GM23248 (cell line): ENCODE data around the gene ERAL1. TPM values are rescaled to one million over a fixed set of nuclear protein-coding genes. Genes with fewer than 3 reads are reported as not detected.
A peak's percentile ranks its signal among the peaks of the same experiment; 100 is the strongest.
"Not testable (repeated sequence)": the region's sequence is repeated elsewhere in the genome, so short reads cannot be mapped to it uniquely, and the experiment has no call there.

Experiments used
- DNase-seq: peaks from one replicate; pipeline ENCODE4 v3.0.0-alpha.2; 2015
- H2AFZ ChIP-seq: fragments of 200-600 bp; sonication (generic); 2 replicates; pipeline ENCODE4 v1.6.1; 2016; ENCODE audit warnings: antibody characterized with exemption
- H3F3A ChIP-seq: fragments of 200-600 bp; sonication (generic); 2 replicates; pipeline ENCODE4 v1.6.1; 2016; ENCODE audit warnings: mild to moderate bottlenecking, antibody characterized with exemption, mixed run types; ENCODE audit not compliant: insufficient read depth
- H3K27ac ChIP-seq: fragments of 200-600 bp; sonication (generic); 2 replicates; pipeline ENCODE4 v1.5.1; 2016; ENCODE audit warnings: mild to moderate bottlenecking
- H3K27me3 ChIP-seq: fragments of 200-600 bp; sonication (generic); replicated peaks from 2 replicates; pipeline ENCODE4 v1.6.1; 2016; ENCODE audit warnings: mild to moderate bottlenecking; ENCODE audit not compliant: insufficient read depth
- H3K36me3 ChIP-seq: fragments of 200-600 bp; sonication (generic); 2 replicates; pipeline ENCODE4 v1.6.1; 2016; ENCODE audit warnings: low read depth, mild to moderate bottlenecking
- H3K4me1 ChIP-seq: fragments of 200-600 bp; sonication (generic); 2 replicates; pipeline ENCODE4 v1.6.1; 2016; ENCODE audit warnings: mild to moderate bottlenecking; ENCODE audit not compliant: insufficient read depth
- H3K4me2 ChIP-seq: fragments of 200-600 bp; sonication (generic); one replicate; pipeline ENCODE4 v1.6.1; 2016; ENCODE audit warnings: mild to moderate bottlenecking; ENCODE audit not compliant: unreplicated experiment
- H3K4me3 ChIP-seq: fragments of 200-600 bp; sonication (generic); 2 replicates; pipeline ENCODE4 v1.5.1; 2016; ENCODE audit warnings: mild to moderate bottlenecking
- H3K79me2 ChIP-seq: fragments of 200-600 bp; sonication (generic); 2 replicates; pipeline ENCODE4 v1.6.1; 2016; ENCODE audit warnings: mild to moderate bottlenecking; ENCODE audit not compliant: insufficient read depth
- H3K9ac ChIP-seq: fragments of 200-600 bp; sonication (generic); 2 replicates; pipeline ENCODE4 v1.6.1; 2016; ENCODE audit warnings: mild to moderate bottlenecking
- H3K9me2 ChIP-seq: fragments of 200-600 bp; sonication (generic); 2 replicates; pipeline ENCODE4 v1.6.1; 2016; ENCODE audit warnings: mixed run types, mild to moderate bottlenecking, moderate library complexity; ENCODE audit not compliant: insufficient read depth
- H3K9me3 ChIP-seq: fragments of 200-600 bp; sonication (generic); one replicate; pipeline ENCODE4 v1.6.1; 2017; ENCODE audit warnings: low read depth
- H4K20me1 ChIP-seq: fragments of 200-600 bp; sonication (generic); 2 replicates; pipeline ENCODE4 v1.6.0; 2016; ENCODE audit not compliant: insufficient read depth
- EZH2 ChIP-seq: fragments of 200-600 bp; sonication (generic); IDR thresholded peaks from 2 replicates; pipeline ENCODE4 v1.6.1; 2018; ENCODE audit warnings: antibody characterized with exemption, mild to moderate bottlenecking; ENCODE audit not compliant: insufficient read depth, poor library complexity, severe bottlenecking
- EZH2phosphoT487 ChIP-seq: fragments of 200-600 bp; sonication (generic); IDR thresholded peaks from 2 replicates; pipeline ENCODE4 v1.6.1; 2018; ENCODE audit warnings: antibody characterized with exemption, moderate library complexity, mild to moderate bottlenecking, low read depth; ENCODE audit not compliant: insufficient read depth
- WGBS, 2 experiments: methylation state at CpG; one replicate each; pipeline ENCODE4 v1.1.6; 2015 to 2017; ENCODE audit warnings: low lambda C conversion rate in 2 of 2, low coverage in 1 of 2; ENCODE audit errors: missing lambda C conversion rate in 2 of 2; 5-methylcytosine and 5-hydroxymethylcytosine counted together
- in situ Hi-C: fragments of 300-500 bp; cut with MboI; formaldehyde crosslinking; loops from 2 replicates; pipeline ENCODE4 v1.15.0; 2020
- polyA plus RNA-seq: library from polyadenylated mRNA; unstranded; fragments of >200 nt; fragmentation: Nextera tagmentation; extraction: Ambion mirVana; gene quantifications from 2 replicates; pipeline ENCODE4 v1.2.1, GENCODE V29; 2016
- total RNA-seq: library from RNA; depleted of rRNA; stranded (reverse); fragments of >200 nt; shearing (Covaris generic); gene quantifications from 2 replicates; pipeline ENCODE4 v1.2.3, GENCODE V29; 2014

ERAL1 gene
- total and polyA plus RNA-seq, 2 experiments from 2014 or later, result 40.2 to 60.0 TPM

- Histone ChIP-seq H3K27ac (0 out of 2 replicates have a peak overlapping the region, but pooled peaks have one; percentile 16), H3K9me3 (no peaks in the 10 kb centered on the region), H3K36me3 (peaks cover 6% of the 10 kb centered on the region; the same call in 1 of the 2 replicates), H3K4me1 (0 out of 2 replicates have a peak, but pooled peaks cover 7% of the 10 kb centered on the region), H3K4me2 (peak overlapping the region; percentile 60), H3K4me3 (peak overlapping the region; percentile 87), H2AFZ (peak overlapping the region; percentile 90), H3K9me2 (no peaks in the 10 kb centered on the region), H4K20me1 (no peaks in the 10 kb centered on the region), H3F3A (peaks cover 30% of the 10 kb centered on the region), H3K79me2 (0 out of 2 replicates have a peak, but pooled peaks cover 10% of the 10 kb centered on the region), H3K9ac (peak overlapping the region; percentile 72), H3K27me3 (no peaks in the 10 kb centered on the region)
- in situ Hi-C loops, result no loop called here
- WGBS, 2 experiments, result 10 to 13% methylated on average over 39 to 55 of the region's 62 CpGs
- DNase-seq, result peak; percentile 81
- TF ChIP-seq EZH2, result no peak
- no peak for TF ChIP-seq EZH2phosphoT487
Observed at GRCh38 chr17:28901866-28902818, 47.3 kb downstream of the ERAL1 start.

- peak within 1 kb of the TSS; percentile 87 for H3K4me3 ChIP-seq
- no peaks in the 10 kb centered on the region for H4K20me1 ChIP-seq
- 3% methylated on average over 29 to 45 of the region's 55 CpGs for WGBS, 2 experiments
- H3K27ac ChIP-seq, result 0 out of 2 replicates have a peak within 1 kb of the TSS, but pooled peaks have one; percentile 16
- peak within 1 kb of the TSS; percentile 60 for H3K4me2 ChIP-seq
- H3K9ac ChIP-seq, result peak within 1 kb of the TSS; percentile 72
- DNase-seq, result peak; percentile 94
- peaks cover 10% of the 10 kb centered on the region; the same call in 1 of the 2 replicates for H3K36me3 ChIP-seq
- H3K27me3 ChIP-seq, result no peaks in the 10 kb centered on the region
- H3K9me3 ChIP-seq, result no peaks in the 10 kb centered on the region
- peaks cover 30% of the 10 kb centered on the region for H3F3A ChIP-seq
- 0 out of 2 replicates have a peak, but pooled peaks cover 7% of the 10 kb centered on the region for H3K79me2 ChIP-seq
- H3K9me2 ChIP-seq, result no peaks in the 10 kb centered on the region
- H3K4me1 ChIP-seq, result 0 out of 2 replicates have a peak, but pooled peaks cover 4% of the 10 kb centered on the region
- H2AFZ ChIP-seq, result peak within 1 kb of the TSS; percentile 90
- TF ChIP-seq EZH2, result no peak
- TF ChIP-seq EZH2phosphoT487, result no peak
- in situ Hi-C loops, result no loop called here
Observed at GRCh38 chr17:28902819-28903545, 48.2 kb downstream of the ERAL1 start, which contains the start of gene DHRS13. TSS of gene DHRS13 (minus strand) at chr17:28903079. CDS start at chr17:28902944, 135 bp downstream.

GRCh38 chr17:28903546-28903841 lies 48.7 kb downstream of the ERAL1 start:
- H3K9me3 ChIP-seq, H3K9ac ChIP-seq, in situ Hi-C loops, H3K27ac ChIP-seq, H3K4me3 ChIP-seq, H3K4me1 ChIP-seq, H4K20me1 ChIP-seq, DNase-seq, H2AFZ ChIP-seq, H3K79me2 ChIP-seq, H3K27me3 ChIP-seq, H3K9me2 ChIP-seq: not testable (repeated sequence)
- WGBS, 2 experiments, result 33 to 59% methylated on average over 5 of the region's 5 CpGs
- H3F3A ChIP-seq, result peaks cover 30% of the 10 kb centered on the region
- peaks cover 10% of the 10 kb centered on the region; the same call in 1 of the 2 replicates for H3K36me3 ChIP-seq
- peak overlapping the region; percentile 60 for H3K4me2 ChIP-seq

GRCh38 chr17:28904800-28905199 lies 50.0 kb downstream of the ERAL1 start:
- H3F3A ChIP-seq, result peaks cover 42% of the 10 kb centered on the region
- no peak for DNase-seq
- H3K9ac ChIP-seq, result no peak overlapping the region
- H3K4me2 ChIP-seq, result no peak overlapping the region
- TF ChIP-seq EZH2phosphoT487 (no peak), EZH2 (no peak)
- no peak overlapping the region for H3K4me3 ChIP-seq
- H3K4me1 ChIP-seq, result peaks cover 11% of the 10 kb centered on the region
- no peaks in the 10 kb centered on the region for H3K9me3 ChIP-seq
- H3K9me2 ChIP-seq, result no peaks in the 10 kb centered on the region
- H3K79me2 ChIP-seq, result no peaks in the 10 kb centered on the region
- H3K27me3 ChIP-seq, result no peaks in the 10 kb centered on the region
- in situ Hi-C loops, result no loop called here
- H3K36me3 ChIP-seq, result peaks cover 14% of the 10 kb centered on the region
- no peak overlapping the region for H2AFZ ChIP-seq
- 30 to 35% methylated on average over 4 of the region's 4 CpGs for WGBS, 2 experiments
- no peak overlapping the region for H3K27ac ChIP-seq
- no peaks in the 10 kb centered on the region for H4K20me1 ChIP-seq
